ENCODE measurements around the gene REC8.
"Not testable (repeated sequence)": the region's sequence is repeated elsewhere in the genome, so short reads cannot be mapped to it uniquely, and the experiment has no call there.

Gene REC8

GRCh38 chr14:24185026-24185425, 13.1 kb downstream of the REC8 start:
- DNase-seq, result no peak

GRCh38 chr14:24185741-24186140, 13.9 kb downstream of the REC8 start:
- no peak for DNase-seq

GRCh38 chr14:24186831-24187538, 15.1 kb downstream of the REC8 start:
- no peak for DNase-seq

- DNase-seq, result no peak
These were observed 15.6 kb downstream of the REC8 start for GRCh38 chr14:24187539-24187915.

- DNase-seq, result peak; percentile 97
These were observed 16.6 kb downstream of the REC8 start, which contains the start of gene IPO4 for GRCh38 chr14:24188251-24189058. Gene IPO4, minus strand, starts transcription at chr14:24188816. Its CDS starts 29 bp downstream, at chr14:24188787.

- DNase-seq, result no peak
These were observed 17.1 kb downstream of the REC8 start for GRCh38 chr14:24189059-24189375.

GRCh38 chr14:24189460-24189859, 17.6 kb downstream of the REC8 start:
- DNase-seq, result no peak

GRCh38 chr14:24190416-24190815, 18.5 kb downstream of the REC8 start:
- DNase-seq, result no peak

- no peak for DNase-seq
These were observed 21.1 kb downstream of the REC8 start for GRCh38 chr14:24192933-24193332.

- no peak for DNase-seq
These were observed 22.4 kb downstream of the REC8 start for GRCh38 chr14:24194186-24194872.

- no peak for DNase-seq
These were observed 22.9 kb downstream of the REC8 start for GRCh38 chr14:24194873-24195185.

- peak; percentile 85 for DNase-seq
These were observed 23.5 kb downstream of the REC8 start, which contains the start of gene TM9SF1 for GRCh38 chr14:24195186-24196070. Gene TM9SF1, minus strand, starts transcription at chr14:24195441. Its CDS starts 422 bp downstream, at chr14:24195019.

- DNase-seq, result peak; percentile 37
These were observed 24.5 kb downstream of the REC8 start for GRCh38 chr14:24196071-24197055.

- no peak for DNase-seq
These were observed 25.2 kb downstream of the REC8 start for GRCh38 chr14:24197056-24197450.

GRCh38 chr14:24198814-24199524, 27.1 kb downstream of the REC8 start:
- no peak for DNase-seq

- DNase-seq, result not testable (repeated sequence)
These were observed 30.7 kb downstream of the REC8 start for GRCh38 chr14:24202538-24202937.

- DNase-seq, result not testable (repeated sequence)
These were observed 31.5 kb downstream of the REC8 start for GRCh38 chr14:24203249-24203886.

GRCh38 chr14:24204163-24205146, 32.6 kb downstream of the REC8 start:
- no peak for DNase-seq

All from DMS79 treated with DMSO at 0.1 percent for 48 hours (cell line).